Erythroblast (primary cell): Measurements from ENCODE around the gene NPC1L1.

Experiments
- DNase-seq, 2 experiments: peaks; one replicate each; lab custom pipeline; 2025; lab: John Stamatoyannopoulos, UW
- GATA1 ChIP-seq: IDR thresholded peaks from 2 replicates; pipeline ENCODE4 v1.6.1; 2011; ENCODE audit warnings: low read depth, mild to moderate bottlenecking, control low read depth, low read length, moderate library complexity
- POLR2A ChIP-seq: IDR thresholded peaks from 2 replicates; pipeline ENCODE4 v1.6.1; 2011; ENCODE audit warnings: mild to moderate bottlenecking, low read length

NPC1L1 gene

GRCh38 chr7:44535348-44536064, 5.6 kb downstream of the NPC1L1 start:
- no peak for DNase-seq
- TF ChIP-seq GATA1 (no peak), POLR2A (no peak)

DNA sequence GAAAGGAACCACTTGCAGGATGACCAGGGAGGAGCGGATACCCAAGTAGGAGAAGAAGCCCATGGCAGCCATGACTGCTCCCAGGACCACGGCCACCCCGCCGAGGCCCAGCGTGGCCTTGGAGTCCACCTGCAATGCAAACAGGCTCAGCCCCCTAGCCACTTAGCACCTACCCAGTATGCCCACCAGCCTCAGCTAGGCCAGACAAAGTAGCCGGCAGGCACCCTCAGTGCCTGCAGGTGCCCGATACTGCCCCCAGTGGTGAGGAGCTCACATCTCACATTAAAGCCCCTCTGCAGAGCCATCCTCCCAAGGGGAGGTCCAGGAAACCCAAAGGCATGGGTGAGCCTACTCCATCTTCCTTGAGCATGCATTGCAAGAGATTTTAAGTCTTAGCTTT, 6.6 kb downstream of the NPC1L1 start:
- DNase-seq = peak; percentile 74 to 81

GRCh38 chr7:44534087-44534486, 7.0 kb downstream of the NPC1L1 start:
- TF ChIP-seq POLR2A (no peak), GATA1 (no peak)
- DNase-seq = no peak

More for the DNA sequence above, 6.6 kb downstream of the NPC1L1 start:
- TF ChIP-seq GATA1 (no peak), POLR2A (no peak)

DNA sequence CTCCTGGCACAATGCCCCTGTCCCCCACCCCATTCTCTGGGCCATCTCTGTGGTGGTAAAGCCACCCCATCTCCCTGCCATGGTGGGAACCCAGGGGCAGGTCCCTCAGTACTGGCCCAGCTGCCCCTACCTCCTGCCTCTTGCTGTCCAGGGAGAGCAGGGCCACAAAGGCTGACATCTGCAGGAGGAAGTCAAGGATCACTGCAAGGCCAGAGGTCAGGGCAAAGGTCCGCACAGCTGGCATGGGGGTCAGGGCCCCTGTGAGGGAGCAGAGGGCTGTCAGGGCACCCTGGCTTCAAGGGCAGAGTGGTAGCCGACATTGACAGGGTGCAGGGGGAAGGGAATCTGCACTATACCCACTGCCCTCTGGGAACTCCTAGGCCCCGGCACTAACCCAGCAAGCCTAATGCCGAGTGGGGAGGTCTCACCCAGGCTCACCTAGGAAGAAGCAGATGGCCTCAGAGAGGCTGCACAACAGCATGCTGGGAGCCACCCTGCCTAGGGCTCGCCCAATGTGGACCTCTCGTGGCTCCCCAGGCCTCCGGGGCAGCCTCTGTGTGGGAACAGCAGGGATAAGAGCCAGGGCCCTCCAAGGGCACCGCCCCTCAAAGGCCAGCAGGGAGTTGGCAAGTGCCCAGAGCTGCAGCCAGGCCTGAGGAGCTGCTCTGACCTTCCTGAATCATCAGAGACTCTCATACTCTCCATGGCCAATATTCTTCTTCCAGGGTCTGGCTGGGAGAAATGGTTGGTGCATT, 7.7 kb downstream of the NPC1L1 start:
- TF ChIP-seq GATA1 = no peak
- no peak for TF ChIP-seq POLR2A
- no peak for DNase-seq

- TF ChIP-seq GATA1 = no peak
- TF ChIP-seq POLR2A = no peak
- DNase-seq = no peak
Measured at GRCh38 chr7:44531421-44532380, 9.4 kb downstream of the NPC1L1 start.

DNA sequence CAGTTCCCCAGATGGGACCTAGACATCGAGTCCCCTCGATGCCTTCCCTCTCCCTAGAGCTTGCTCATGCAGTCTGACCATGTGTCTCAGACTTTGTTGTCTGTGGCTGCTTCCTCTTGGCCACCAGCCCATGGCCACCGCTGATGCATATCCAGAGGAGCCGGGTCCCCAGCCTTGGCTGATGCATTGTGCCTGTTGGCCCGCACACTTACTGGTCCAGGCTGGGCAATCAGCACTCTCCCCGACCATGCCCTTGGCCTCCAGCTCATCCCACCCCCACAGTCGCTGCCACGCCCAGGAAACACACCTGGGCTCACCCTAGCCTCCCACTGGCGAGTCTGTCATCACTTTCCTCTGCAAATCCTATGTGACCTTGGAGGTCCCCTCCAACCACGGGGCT, 10.1 kb downstream of the NPC1L1 start:
- no peak for DNase-seq
- TF ChIP-seq POLR2A = no peak
- no peak for TF ChIP-seq GATA1

DNA sequence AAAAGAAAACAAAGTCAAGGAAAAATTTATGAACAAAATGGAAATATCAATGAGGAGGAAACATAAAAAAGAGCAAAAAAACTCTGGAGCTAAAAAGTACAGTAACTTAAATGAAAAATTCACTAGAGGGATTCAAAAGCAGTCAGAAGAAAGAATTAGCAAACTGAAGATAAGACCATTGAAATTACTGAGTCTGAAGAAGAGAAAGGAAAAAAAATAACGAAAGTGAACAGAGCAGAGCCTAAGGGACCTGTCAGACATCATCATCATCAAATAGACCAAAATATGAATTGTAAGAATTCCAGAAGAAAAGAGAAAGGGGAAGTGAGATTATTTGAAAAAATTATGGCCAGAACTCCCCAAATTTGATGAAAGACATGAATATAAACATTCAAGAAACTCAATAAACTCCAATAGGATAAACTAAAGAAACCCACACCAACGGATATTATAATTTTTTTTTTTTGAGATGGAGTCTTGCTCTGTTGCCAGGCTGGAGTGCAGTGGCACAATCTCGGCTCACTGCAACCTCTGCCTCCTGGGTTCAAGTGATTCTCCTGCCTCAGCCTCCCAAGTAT, 16.2 kb downstream of the NPC1L1 start:
- no peak for DNase-seq
- no peak for TF ChIP-seq POLR2A
- TF ChIP-seq GATA1 = no peak

GRCh38 chr7:44522315-44522714, 18.8 kb downstream of the NPC1L1 start:
- no peak for TF ChIP-seq GATA1
- no peak for TF ChIP-seq POLR2A
- no peak for DNase-seq

DNA sequence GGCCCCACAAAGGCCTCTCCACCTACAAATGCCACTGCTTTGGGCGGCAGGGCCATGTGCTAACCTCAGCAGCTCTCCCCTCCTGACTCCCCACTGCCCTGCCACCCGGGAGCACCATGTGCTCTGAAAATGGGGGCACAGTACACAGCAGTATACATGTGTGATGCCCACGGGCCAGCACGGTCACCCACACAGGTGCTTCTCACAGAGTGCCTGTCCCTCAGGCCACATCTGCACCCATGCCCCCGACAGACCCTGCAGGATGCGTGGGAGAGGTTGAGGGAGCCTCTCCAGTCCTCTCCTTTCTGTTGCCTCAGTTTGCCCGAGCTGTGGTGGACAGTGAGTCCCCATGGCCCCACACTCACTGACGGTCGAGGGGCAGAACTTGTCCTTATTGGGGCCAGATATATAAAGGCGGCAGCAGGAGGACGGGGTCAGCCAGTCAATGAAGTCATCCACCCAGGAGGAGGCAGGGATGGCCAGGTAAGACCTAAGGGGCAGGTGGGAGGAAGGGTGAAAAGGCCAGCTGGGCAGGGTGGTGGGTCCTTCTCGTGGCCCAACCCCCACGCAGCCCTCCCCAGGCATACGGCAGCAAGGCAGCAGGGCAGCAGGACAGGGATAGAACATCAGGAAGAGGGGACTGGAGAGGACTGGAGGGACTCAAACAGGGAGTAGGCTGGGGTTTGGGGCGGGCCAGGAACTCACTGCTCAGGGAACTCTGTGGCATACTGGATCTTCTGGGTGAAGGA, 19.6 kb downstream of the NPC1L1 start:
- TF ChIP-seq POLR2A = no peak
- TF ChIP-seq GATA1 = no peak
- DNase-seq = no peak

- DNase-seq = no peak
- TF ChIP-seq GATA1 (no peak), POLR2A (no peak)
Measured at GRCh38 chr7:44520574-44520973, 20.6 kb downstream of the NPC1L1 start.

GRCh38 chr7:44519546-44519945, 21.6 kb downstream of the NPC1L1 start:
- no peak for DNase-seq
- no peak for TF ChIP-seq POLR2A
- no peak for TF ChIP-seq GATA1

- TF ChIP-seq POLR2A (no peak), GATA1 (no peak)
- DNase-seq = no peak
Measured at GRCh38 chr7:44518761-44519160, 22.4 kb downstream of the NPC1L1 start.

DNA sequence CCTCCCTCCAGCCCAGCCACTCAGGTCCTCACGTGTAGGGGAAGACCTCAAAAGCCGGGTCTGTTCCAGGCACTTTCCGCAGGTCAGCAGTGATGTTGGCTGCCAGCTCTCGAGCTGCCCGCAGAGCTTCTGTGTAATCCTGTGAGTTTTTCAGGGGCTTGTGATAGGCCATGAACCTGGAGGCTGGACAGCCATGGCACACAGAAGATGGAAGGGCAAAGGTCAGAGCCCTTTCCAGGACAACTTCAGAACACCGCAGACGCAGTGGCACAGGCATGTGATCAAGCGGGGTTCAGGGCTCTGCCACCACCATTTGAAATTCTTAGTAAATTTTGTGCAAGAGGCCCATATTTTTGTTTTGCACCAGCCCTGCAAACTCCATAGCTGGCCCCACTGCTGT, 24.0 kb downstream of the NPC1L1 start:
- TF ChIP-seq GATA1 (no peak), POLR2A (no peak)

More for the DNA sequence above, 24.0 kb downstream of the NPC1L1 start:
- no peak for DNase-seq
